Astrocyte (in vitro differentiated cells and primary cell): ENCODE data around the gene DOCK10. TPM values are rescaled to one million over a fixed set of nuclear protein-coding genes. Genes with fewer than 3 reads are reported as not detected.

Experiments used
- DNase-seq: peaks from one replicate; pipeline ENCODE4 v3.0.0-alpha.2; 2010; ENCODE audit warnings: low read depth
- FAIRE-seq: peaks from 2 replicates; lab custom pipeline; 2011; peaks lifted over from hg19 to GRCh38; lab: Jason Lieb, UNC
- H2AFZ ChIP-seq: 2 replicates; pipeline ENCODE4 v1.6.0; 2012; ENCODE audit warnings: low read depth, low read length, inconsistent platforms
- H3K27ac ChIP-seq: 2 replicates; pipeline ENCODE4 v1.5.1; 2011; ENCODE audit warnings: low read depth, low read length, inconsistent platforms
- H3K27me3 ChIP-seq: 2 replicates; pipeline ENCODE4 v1.6.0; 2011; ENCODE audit warnings: low read length, inconsistent platforms; ENCODE audit not compliant: insufficient read depth
- H3K36me3 ChIP-seq: 2 replicates; pipeline ENCODE4 v1.5.1; 2011; ENCODE audit warnings: low read length, inconsistent platforms; ENCODE audit not compliant: insufficient read depth
- H3K4me1 ChIP-seq: 2 replicates; pipeline ENCODE4 v1.5.1; 2011; ENCODE audit warnings: low read length, inconsistent platforms; ENCODE audit not compliant: insufficient read depth
- H3K4me2 ChIP-seq: 2 replicates; pipeline ENCODE4 v1.6.0; 2012; ENCODE audit warnings: low read length, inconsistent platforms
- H3K4me3 ChIP-seq: 2 replicates; pipeline ENCODE4 v1.5.1; 2011; ENCODE audit warnings: low read depth, mild to moderate bottlenecking, low read length, inconsistent platforms; ENCODE audit not compliant: insufficient read depth
- H3K79me2 ChIP-seq: 2 replicates; pipeline ENCODE4 v1.6.0; 2012; ENCODE audit warnings: mild to moderate bottlenecking, low read length, inconsistent platforms; ENCODE audit not compliant: insufficient read depth
- H3K9ac ChIP-seq: 2 replicates; pipeline ENCODE4 v1.6.0; 2012; ENCODE audit warnings: mild to moderate bottlenecking, low read length, inconsistent platforms
- H3K9me3 ChIP-seq: 2 replicates; pipeline ENCODE4 v1.5.1; 2012; ENCODE audit warnings: low read depth, mild to moderate bottlenecking, low read length, inconsistent platforms; ENCODE audit not compliant: insufficient read depth
- H4K20me1 ChIP-seq: 2 replicates; pipeline ENCODE4 v1.6.0; 2012; ENCODE audit warnings: low read length, inconsistent platforms; ENCODE audit not compliant: insufficient read depth
- H3K27ac Mint-ChIP-seq: one replicate; pipeline ENCODE4 v1.8.0; 2021; ENCODE audit warnings: mild to moderate bottlenecking, mixed read lengths; ENCODE audit not compliant: unreplicated experiment
- H3K27me3 Mint-ChIP-seq: one replicate; pipeline ENCODE4 v1.8.0; 2021; ENCODE audit warnings: low read depth, mixed read lengths; ENCODE audit not compliant: unreplicated experiment
- H3K36me3 Mint-ChIP-seq: one replicate; pipeline ENCODE4 v1.8.0; 2021; ENCODE audit warnings: low read depth, mixed read lengths; ENCODE audit not compliant: unreplicated experiment
- H3K4me1 Mint-ChIP-seq: one replicate; pipeline ENCODE4 v1.8.0; 2021; ENCODE audit warnings: low read depth, mixed read lengths; ENCODE audit not compliant: unreplicated experiment
- H3K4me3 Mint-ChIP-seq: one replicate; pipeline ENCODE4 v1.8.0; 2021; ENCODE audit warnings: mild to moderate bottlenecking, moderate library complexity, mixed read lengths; ENCODE audit not compliant: unreplicated experiment
- H3K9me3 Mint-ChIP-seq: one replicate; pipeline ENCODE4 v1.8.0; 2021; ENCODE audit warnings: mild to moderate bottlenecking, mixed read lengths; ENCODE audit not compliant: unreplicated experiment
- EZH2 ChIP-seq: IDR thresholded peaks from 2 replicates; pipeline ENCODE4 v1.6.1; 2012; ENCODE audit warnings: mild to moderate bottlenecking, low read length, inconsistent platforms; ENCODE audit not compliant: insufficient read depth
- total RNA-seq: library from RNA; stranded (reverse); gene quantifications from 2 replicates; pipeline ENCODE4 v1.2.1, GENCODE V29; 2021
- TF ChIP-seq, protein P1 (sequence below): IDR thresholded peaks from 2 replicates; pipeline ENCODE4 v1.5.1; 2011; ENCODE audit warnings: low read depth, mild to moderate bottlenecking, inconsistent platforms, low read length, moderate library complexity; ENCODE audit not compliant: insufficient read depth

The DOCK10 gene
- total RNA-seq, 1 donor from 2014 or later = 7.7 TPM

DNA sequence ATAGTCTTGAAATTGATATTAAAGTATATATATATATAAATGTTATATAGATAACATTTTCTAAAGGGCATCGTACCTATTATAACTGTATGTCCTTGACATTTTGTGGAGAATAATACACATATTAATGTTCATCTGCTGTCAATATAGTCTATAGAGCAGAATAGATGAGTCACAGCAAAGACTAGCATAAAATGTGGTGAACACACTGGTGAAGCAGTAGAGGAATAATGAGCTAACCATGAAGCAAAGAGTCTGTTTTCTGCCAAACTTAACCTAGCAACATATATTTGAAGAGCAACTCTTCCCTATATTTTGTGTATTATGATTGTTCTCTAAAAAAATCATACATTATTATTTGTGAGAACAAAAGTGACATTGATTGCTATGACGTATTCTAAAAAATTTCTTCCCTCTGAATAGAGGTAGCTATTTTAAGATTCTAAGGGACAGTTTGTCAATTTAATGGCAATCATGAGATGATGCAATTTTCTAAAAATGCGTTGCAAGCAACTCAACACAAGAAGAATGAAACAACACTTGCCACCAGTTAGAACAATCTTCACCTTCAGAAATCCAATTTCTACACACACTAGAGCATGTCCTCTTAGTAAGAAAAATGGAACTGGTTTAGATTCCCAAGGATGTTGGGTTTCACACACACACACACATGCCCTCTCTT lies 22.0 kb downstream of the DOCK10 start:
- H3K79me2 ChIP-seq = peaks cover 46% of the 10 kb centered on the region

DNA sequence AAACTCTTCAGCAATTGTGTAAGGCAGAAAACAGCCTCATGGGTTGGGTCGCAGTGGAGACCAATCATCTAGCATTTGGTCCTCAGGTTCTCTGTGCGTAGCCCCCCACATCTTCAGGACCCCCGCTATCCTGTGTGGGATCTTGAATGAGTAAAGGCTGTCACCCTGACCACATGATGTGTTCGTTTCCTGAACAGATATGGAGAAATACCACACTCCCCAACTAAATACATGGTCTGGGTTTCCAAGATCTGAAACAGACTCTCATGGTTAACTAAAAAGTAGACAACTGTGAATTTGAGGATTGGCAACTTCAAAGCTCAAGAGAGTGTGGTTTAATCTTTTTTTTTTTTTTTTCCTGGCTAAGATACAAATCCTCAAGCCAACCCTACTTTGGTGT lies 23.2 kb downstream of the DOCK10 start:
- no peak overlapping the region for H3K4me2 ChIP-seq
- FAIRE-seq = peak; percentile 58
- no peak overlapping the region for H3K9ac ChIP-seq
- H3K4me1 ChIP-seq = no peaks in the 10 kb centered on the region
- H3K4me3 ChIP-seq = no peak overlapping the region
- H3K9me3 ChIP-seq = no peaks in the 10 kb centered on the region
- peaks cover 13% of the 10 kb centered on the region for H3K4me1 Mint-ChIP-seq
- TF ChIP-seq EZH2 = no peak
- H3K27me3 ChIP-seq = no peaks in the 10 kb centered on the region
- no peak for DNase-seq
- no peaks in the 10 kb centered on the region for H4K20me1 ChIP-seq
- H3K79me2 ChIP-seq = peaks cover 48% of the 10 kb centered on the region
- H3K27me3 Mint-ChIP-seq = no peaks in the 10 kb centered on the region
- H3K4me3 Mint-ChIP-seq = no peak overlapping the region
- no peaks in the 10 kb centered on the region for H3K36me3 Mint-ChIP-seq
- no peaks in the 10 kb centered on the region for H3K36me3 ChIP-seq
- H3K9me3 Mint-ChIP-seq = no peaks in the 10 kb centered on the region
- no peak overlapping the region for H3K27ac ChIP-seq
- no peak overlapping the region for H3K27ac Mint-ChIP-seq
- H2AFZ ChIP-seq = no peak overlapping the region

More for the DNA sequence above, 22.0 kb downstream of the DOCK10 start:
- DNase-seq (no peak), FAIRE-seq (no peak)
- Mint-ChIP-seq H3K36me3 (no peaks in the 10 kb centered on the region), H3K27ac (peak overlapping the region; percentile 53), H3K9me3 (no peaks in the 10 kb centered on the region), H3K27me3 (no peaks in the 10 kb centered on the region), H3K4me3 (no peak overlapping the region), H3K4me1 (peaks cover 13% of the 10 kb centered on the region)
- no peak overlapping the region for H3K4me3 ChIP-seq
- no peaks in the 10 kb centered on the region for H3K36me3 ChIP-seq
- TF ChIP-seq, protein P1, sequence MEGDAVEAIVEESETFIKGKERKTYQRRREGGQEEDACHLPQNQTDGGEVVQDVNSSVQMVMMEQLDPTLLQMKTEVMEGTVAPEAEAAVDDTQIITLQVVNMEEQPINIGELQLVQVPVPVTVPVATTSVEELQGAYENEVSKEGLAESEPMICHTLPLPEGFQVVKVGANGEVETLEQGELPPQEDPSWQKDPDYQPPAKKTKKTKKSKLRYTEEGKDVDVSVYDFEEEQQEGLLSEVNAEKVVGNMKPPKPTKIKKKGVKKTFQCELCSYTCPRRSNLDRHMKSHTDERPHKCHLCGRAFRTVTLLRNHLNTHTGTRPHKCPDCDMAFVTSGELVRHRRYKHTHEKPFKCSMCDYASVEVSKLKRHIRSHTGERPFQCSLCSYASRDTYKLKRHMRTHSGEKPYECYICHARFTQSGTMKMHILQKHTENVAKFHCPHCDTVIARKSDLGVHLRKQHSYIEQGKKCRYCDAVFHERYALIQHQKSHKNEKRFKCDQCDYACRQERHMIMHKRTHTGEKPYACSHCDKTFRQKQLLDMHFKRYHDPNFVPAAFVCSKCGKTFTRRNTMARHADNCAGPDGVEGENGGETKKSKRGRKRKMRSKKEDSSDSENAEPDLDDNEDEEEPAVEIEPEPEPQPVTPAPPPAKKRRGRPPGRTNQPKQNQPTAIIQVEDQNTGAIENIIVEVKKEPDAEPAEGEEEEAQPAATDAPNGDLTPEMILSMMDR = no peak
- TF ChIP-seq EZH2 = no peak
- no peak overlapping the region for H3K27ac ChIP-seq
- no peak overlapping the region for H3K4me2 ChIP-seq
- H4K20me1 ChIP-seq = no peaks in the 10 kb centered on the region
- no peaks in the 10 kb centered on the region for H3K9me3 ChIP-seq
- no peaks in the 10 kb centered on the region for H3K27me3 ChIP-seq
- H3K4me1 ChIP-seq = no peaks in the 10 kb centered on the region
- no peak overlapping the region for H2AFZ ChIP-seq
- H3K9ac ChIP-seq = no peak overlapping the region

DNA sequence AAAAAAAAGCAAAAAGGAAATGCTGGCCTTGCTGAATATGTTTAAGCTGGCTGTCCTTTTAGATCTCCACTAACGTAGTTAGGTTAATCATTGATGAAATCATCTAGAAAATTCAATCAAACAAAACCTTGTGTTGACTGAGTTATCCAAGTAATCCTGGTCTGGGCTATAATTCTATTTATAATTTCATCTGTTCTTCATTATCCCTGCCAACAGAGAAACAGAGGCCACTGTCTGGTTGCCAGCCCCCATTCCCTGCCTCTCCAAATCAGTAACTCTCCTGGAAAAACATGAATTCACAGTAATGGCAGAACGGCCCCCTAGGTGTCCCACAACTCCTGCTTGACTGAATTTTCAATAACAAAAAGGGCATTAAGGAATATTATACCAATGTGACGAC lies 24.6 kb downstream of the DOCK10 start:
- no peak overlapping the region for H3K4me2 ChIP-seq
- no peak overlapping the region for H3K27ac Mint-ChIP-seq
- H3K79me2 ChIP-seq = peaks cover 37% of the 10 kb centered on the region
- no peaks in the 10 kb centered on the region for H3K4me1 ChIP-seq
- H3K4me3 Mint-ChIP-seq = no peak overlapping the region
- DNase-seq (no peak), FAIRE-seq (no peak)
- H4K20me1 ChIP-seq = no peaks in the 10 kb centered on the region
- no peaks in the 10 kb centered on the region for H3K27me3 ChIP-seq
- H3K27ac ChIP-seq = no peak overlapping the region
- no peaks in the 10 kb centered on the region for H3K9me3 Mint-ChIP-seq
- H2AFZ ChIP-seq = no peak overlapping the region
- H3K9me3 ChIP-seq = no peaks in the 10 kb centered on the region
- no peaks in the 10 kb centered on the region for H3K27me3 Mint-ChIP-seq
- no peak overlapping the region for H3K4me3 ChIP-seq
- no peaks in the 10 kb centered on the region for H3K36me3 Mint-ChIP-seq
- H3K4me1 Mint-ChIP-seq = peaks cover 13% of the 10 kb centered on the region
- no peak for TF ChIP-seq EZH2
- TF ChIP-seq, protein P1 = peak; percentile 6
- no peaks in the 10 kb centered on the region for H3K36me3 ChIP-seq
- no peak overlapping the region for H3K9ac ChIP-seq
